GM23338 (cell line): ENCODE data around the gene LRP1B.

ENCODE experiments used
- EZH2 ChIP-seq: fragments of 200-600 bp; sonication (generic); IDR thresholded peaks from one replicate; pipeline ENCODE4 v1.8.0; 2017; ENCODE audit warnings: antibody characterized with exemption, mild to moderate bottlenecking, low read depth; ENCODE audit not compliant: unreplicated experiment
- EZH2phosphoT487 ChIP-seq: fragments of 200-600 bp; sonication (generic); IDR thresholded peaks from one replicate; pipeline ENCODE4 v1.8.1; 2018; ENCODE audit warnings: antibody characterized with exemption; ENCODE audit not compliant: unreplicated experiment
- JUNB ChIP-seq: IDR thresholded peaks from one replicate; pipeline ENCODE4 v1.6.1; 2016; ENCODE audit warnings: antibody characterized with exemption; ENCODE audit not compliant: unreplicated experiment
- NANOG ChIP-seq: IDR thresholded peaks from 2 replicates; pipeline ENCODE4 v1.6.1; 2016; ENCODE audit warnings: antibody characterized with exemption, borderline replicate concordance
- POLR2AphosphoS5 ChIP-seq: IDR thresholded peaks from 2 replicates; pipeline ENCODE4 v1.6.1; 2016; ENCODE audit warnings: antibody characterized with exemption, low read depth
- TF ChIP-seq, protein P1 (sequence below), 2 experiments: fragments of 200-600 bp in 1 of 2; sonication (generic) in 1 of 2; conservative IDR thresholded peaks; 2 replicates each; pipeline versions ENCODE4 v1.5.1 to v1.6.1; 2016 to 2017; ENCODE audit warnings: antibody characterized with exemption in 2 of 2, low read depth in 2 of 2, mild to moderate bottlenecking in 2 of 2, moderate library complexity in 1 of 2

DNA sequence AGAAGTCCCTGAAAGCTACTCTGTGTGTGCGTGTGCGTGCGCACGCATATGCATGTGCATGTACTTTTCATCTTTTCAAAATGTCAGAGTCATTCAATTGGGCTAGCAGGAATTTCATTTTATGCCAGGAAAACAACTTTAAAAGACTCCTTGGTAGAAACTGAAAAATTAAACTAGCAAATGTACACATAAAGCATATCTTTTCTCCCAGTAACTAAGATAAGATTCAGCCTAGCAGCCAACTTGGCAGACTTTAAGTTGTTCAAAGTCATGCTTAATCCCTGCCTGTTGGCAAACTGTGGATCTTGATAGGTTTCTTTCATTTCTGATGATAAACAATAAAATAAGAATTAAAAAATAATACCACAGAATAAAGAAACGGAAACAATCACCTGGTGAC, 1129.1 kb downstream of the LRP1B start:
- TF ChIP-seq, protein P1, sequence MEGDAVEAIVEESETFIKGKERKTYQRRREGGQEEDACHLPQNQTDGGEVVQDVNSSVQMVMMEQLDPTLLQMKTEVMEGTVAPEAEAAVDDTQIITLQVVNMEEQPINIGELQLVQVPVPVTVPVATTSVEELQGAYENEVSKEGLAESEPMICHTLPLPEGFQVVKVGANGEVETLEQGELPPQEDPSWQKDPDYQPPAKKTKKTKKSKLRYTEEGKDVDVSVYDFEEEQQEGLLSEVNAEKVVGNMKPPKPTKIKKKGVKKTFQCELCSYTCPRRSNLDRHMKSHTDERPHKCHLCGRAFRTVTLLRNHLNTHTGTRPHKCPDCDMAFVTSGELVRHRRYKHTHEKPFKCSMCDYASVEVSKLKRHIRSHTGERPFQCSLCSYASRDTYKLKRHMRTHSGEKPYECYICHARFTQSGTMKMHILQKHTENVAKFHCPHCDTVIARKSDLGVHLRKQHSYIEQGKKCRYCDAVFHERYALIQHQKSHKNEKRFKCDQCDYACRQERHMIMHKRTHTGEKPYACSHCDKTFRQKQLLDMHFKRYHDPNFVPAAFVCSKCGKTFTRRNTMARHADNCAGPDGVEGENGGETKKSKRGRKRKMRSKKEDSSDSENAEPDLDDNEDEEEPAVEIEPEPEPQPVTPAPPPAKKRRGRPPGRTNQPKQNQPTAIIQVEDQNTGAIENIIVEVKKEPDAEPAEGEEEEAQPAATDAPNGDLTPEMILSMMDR (conservative IDR thresholded peaks at IDR 0.05; ENCODE audit: low read depth in 2 of 2) = no peak
- no peak for TF ChIP-seq NANOG
- TF ChIP-seq POLR2AphosphoS5 = no peak
- no peak for TF ChIP-seq EZH2phosphoT487
- no peak for TF ChIP-seq JUNB
- TF ChIP-seq EZH2 = no peak
